HCT116 (cell line): Measurements from ENCODE around the gene MPP2. TPM values are rescaled to one million over a fixed set of nuclear protein-coding genes. Genes with fewer than 3 reads are reported as not detected.

Experiments used
- ATAC-seq: fragments of 200-7000 bp; cut with Tn5 transposase; 2 replicates; pipeline ENCODE4 v1.9.1; 2020; ENCODE audit warnings: mild to moderate bottlenecking, moderate library complexity
- BruUV-seq: library from RNA; stranded (reverse); fragments of 400-500 nt; replicated peaks from 2 replicates; lab custom pipeline; 2021; lab: Mats Ljungman, UMichigan
- CTCF ChIA-PET: fragments of 300-600 bp; sonication (Branson Sonifier 250); formaldehyde crosslinking; loops from one replicate; lab custom pipeline; 2021; ENCODE audit warnings: antibody characterized with exemption; lab: Charles Lee
- POLR2A ChIA-PET: fragments of 300-600, 350-600 bp; sonication (Branson Sonifier 250); formaldehyde crosslinking; loops from one replicate; lab custom pipeline; 2021; ENCODE audit warnings: antibody characterized with exemption; lab: Charles Lee
- RAD21 ChIA-PET, 2 experiments: fragments of 300-600 bp; sonication (Branson Sonifier 250); formaldehyde crosslinking; loops; one replicate each; lab custom pipeline; 2023; ENCODE audit warnings: low total read pairs in 2 of 2; ENCODE audit not compliant: uncharacterized antibody in 2 of 2, unreplicated experiment in 2 of 2, low non-redundant PET in 1 of 2; lab: Charles Lee
- DNase-seq: peaks from one replicate; pipeline ENCODE4 v3.0.0-alpha.2; 2010; ENCODE audit warnings: low read depth, low spot score
- H2AFZ ChIP-seq: fragments of 200-600 bp; shearing (Covaris generic), sonication (generic); 2 replicates; pipeline ENCODE4 v1.6.1; 2017; ENCODE audit warnings: low read depth, mixed run types, mixed read lengths, antibody characterized with exemption, low read length; ENCODE audit not compliant: poor library complexity, severe bottlenecking
- H3K27ac ChIP-seq: 2 replicates; pipeline ENCODE4 v1.5.1; 2012; ENCODE audit warnings: low read depth, low read length
- H3K27me3 ChIP-seq: fragments of 200-600 bp; sonication (generic); 2 replicates; pipeline ENCODE4 v1.6.1; 2016; ENCODE audit warnings: mixed run types, low read length, mixed read lengths; ENCODE audit not compliant: insufficient read depth
- H3K36me3 ChIP-seq, 2 experiments: fragments of 200-500 bp in 1 of 2; fragments of 200-600 bp in 1 of 2; sonication (Bioruptor generic) in 1 of 2; sonication (generic) in 1 of 2; 2 replicates each; pipeline versions ENCODE4 v1.5.1 to v1.6.1; 2014 to 2016; ENCODE audit warnings: low read length in 2 of 2, inconsistent platforms in 1 of 2, mixed read lengths in 1 of 2, mixed run types in 1 of 2; ENCODE audit not compliant: insufficient read depth in 2 of 2, control insufficient read depth in 1 of 2
- H3K4me1 ChIP-seq, 2 experiments: fragments of 200-600 bp in 1 of 2; sonication (generic) in 1 of 2; 2 replicates each; pipeline versions ENCODE4 v1.5.1 to v1.6.1; 2012 to 2017; ENCODE audit warnings: low read length in 2 of 2, inconsistent platforms in 1 of 2, mild to moderate bottlenecking in 1 of 2, mixed read lengths in 1 of 2, mixed run types in 1 of 2, moderate library complexity in 1 of 2; ENCODE audit not compliant: insufficient read depth in 2 of 2, control insufficient read depth in 1 of 2
- H3K4me2 ChIP-seq: fragments of 200-600 bp; sonication (generic); 2 replicates; pipeline ENCODE4 v1.6.1; 2017; ENCODE audit warnings: mixed run types, low read length, mixed read lengths
- H3K4me3 ChIP-seq, 2 experiments: fragments of 200-600 bp in 1 of 2; sonication (generic) in 1 of 2; replicated peaks in 1 of 2; 2 replicates each; pipeline ENCODE4 v1.5.1; 2011 to 2016; ENCODE audit warnings: low read length in 2 of 2, control low read depth in 1 of 2, low read depth in 1 of 2, mild to moderate bottlenecking in 1 of 2, mixed read lengths in 1 of 2, mixed run types in 1 of 2
- H3K79me2 ChIP-seq: fragments of 200-600 bp; sonication (generic); 2 replicates; pipeline ENCODE4 v1.6.1; 2017; ENCODE audit warnings: mild to moderate bottlenecking, mixed run types, low read length, moderate library complexity, mixed read lengths; ENCODE audit not compliant: insufficient read depth
- H3K9ac ChIP-seq: fragments of 200-600 bp; sonication (generic); 2 replicates; pipeline ENCODE4 v1.6.1; 2016; ENCODE audit warnings: low read length, mixed read lengths
- H3K9me2 ChIP-seq: fragments of 200-600 bp; sonication (generic), shearing (Covaris generic); 2 replicates; pipeline ENCODE4 v1.6.1; 2017; ENCODE audit warnings: mixed run types, mild to moderate bottlenecking, moderate library complexity; ENCODE audit not compliant: insufficient read depth
- H3K9me3 ChIP-seq, 2 experiments: fragments of 200-500 bp in 1 of 2; fragments of 200-600 bp in 1 of 2; sonication (Bioruptor generic) in 1 of 2; sonication (generic) in 1 of 2; 2 replicates each; pipeline ENCODE4 v1.6.1; 2014 to 2017; ENCODE audit warnings: low read length in 2 of 2, mixed read lengths in 2 of 2, inconsistent platforms in 1 of 2, low read depth in 1 of 2, mild to moderate bottlenecking in 1 of 2, mixed run types in 1 of 2, moderate library complexity in 1 of 2; ENCODE audit not compliant: control insufficient read depth in 1 of 2, insufficient read depth in 1 of 2
- H4K20me1 ChIP-seq: fragments of 200-600 bp; sonication (generic), shearing (Covaris generic); 2 replicates; pipeline ENCODE4 v1.6.1; 2017; ENCODE audit warnings: mixed run types, mild to moderate bottlenecking, moderate library complexity; ENCODE audit not compliant: insufficient read depth
- MAX ChIP-seq: IDR thresholded peaks from 2 replicates; pipeline ENCODE4 v1.6.1; 2012
- REST ChIP-seq: IDR thresholded peaks from 2 replicates; pipeline ENCODE4 v1.6.1; 2012; ENCODE audit warnings: low read depth
- SP1 ChIP-seq: IDR thresholded peaks from 2 replicates; pipeline ENCODE4 v1.6.1; 2012; ENCODE audit warnings: low read depth
- SRF ChIP-seq: IDR thresholded peaks from 2 replicates; pipeline ENCODE4 v1.6.1; 2012; ENCODE audit warnings: low read depth
- ZBTB33 ChIP-seq: IDR thresholded peaks from 2 replicates; pipeline ENCODE4 v1.6.1; 2011; ENCODE audit warnings: mild to moderate bottlenecking, low read length, moderate library complexity; ENCODE audit not compliant: insufficient replicate concordance; ENCODE audit errors: extremely low read depth
- intact Hi-C: fragments of 100-400 bp; cut with micrococcal nuclease; formaldehyde crosslinking; loops from 2 replicates; pipeline ENCODE4 v1.10.0; 2022
- total RNA-seq: library from RNA; stranded (reverse); gene quantifications from one replicate; pipeline ENCODE4 v1.2.1, GENCODE V29; 2021; ENCODE audit not compliant: unreplicated experiment

MPP2 gene
- total RNA-seq, 1 experiment from 2014 or later: 16.4 TPM

GRCh38 chr17:43849116-43849515 is 58.2 kb downstream of the MPP2 start:
- no peak overlapping the region for H2AFZ ChIP-seq
- no peak overlapping the region for H3K27ac ChIP-seq
- ATAC-seq (no peak), DNase-seq (no peak)
- H3K4me2 ChIP-seq: no peak overlapping the region
- TF ChIP-seq MAX: no peak
- no peak for TF ChIP-seq SP1
- H3K27me3 ChIP-seq: no peaks in the 10 kb centered on the region
- H3K9me3 ChIP-seq: no peaks in the 10 kb centered on the region
- BruUV-seq: no TSS peak
- no peaks in the 10 kb centered on the region for H4K20me1 ChIP-seq
- no peaks in the 10 kb centered on the region for H3K9me2 ChIP-seq
- H3K4me3 ChIP-seq: no peak overlapping the region
- no peaks in the 10 kb centered on the region for H3K79me2 ChIP-seq
- RAD21 ChIA-PET: no interaction called here
- POLR2A ChIA-PET: no interaction called here
- H3K36me3 ChIP-seq: no peaks in the 10 kb centered on the region
- intact Hi-C loops: loop anchor here (10.0 kb wide), 1 partner anchor 154 kb away; no protein-coding TSS in a partner anchor
- peaks cover 4 to 7% of the 10 kb centered on the region in 2 experiments; a peak in 2 of 4 replicates for H3K4me1 ChIP-seq
- CTCF ChIA-PET: no interaction called here
- no peak overlapping the region for H3K9ac ChIP-seq

GRCh38 chr17:43848601-43849000 is 58.7 kb downstream of the MPP2 start:
- intact Hi-C loops: loop anchor here (10.0 kb wide), 1 partner anchor 154 kb away; no protein-coding TSS in a partner anchor
- CTCF ChIA-PET: no interaction called here
- Histone ChIP-seq H3K4me1 (peaks cover 4 to 7% of the 10 kb centered on the region in 2 experiments; a peak in 2 of 4 replicates), H3K9ac (no peak overlapping the region), H3K79me2 (no peaks in the 10 kb centered on the region), H3K27ac (no peak overlapping the region), H3K4me3 (no peak overlapping the region), H3K36me3 (no peaks in the 10 kb centered on the region), H2AFZ (no peak overlapping the region), H4K20me1 (no peaks in the 10 kb centered on the region), H3K9me3 (no peaks in the 10 kb centered on the region), H3K4me2 (no peak overlapping the region), H3K27me3 (no peaks in the 10 kb centered on the region), H3K9me2 (no peaks in the 10 kb centered on the region)
- DNase-seq (no peak), ATAC-seq (no peak)
- TF ChIP-seq REST: no peak
- TF ChIP-seq SRF: no peak
- no peak for TF ChIP-seq ZBTB33
- POLR2A ChIA-PET: no interaction called here
- RAD21 ChIA-PET: no interaction called here
- no TSS peak for BruUV-seq
